ENCODE results near the gene CST7.

Gene CST7

DNA sequence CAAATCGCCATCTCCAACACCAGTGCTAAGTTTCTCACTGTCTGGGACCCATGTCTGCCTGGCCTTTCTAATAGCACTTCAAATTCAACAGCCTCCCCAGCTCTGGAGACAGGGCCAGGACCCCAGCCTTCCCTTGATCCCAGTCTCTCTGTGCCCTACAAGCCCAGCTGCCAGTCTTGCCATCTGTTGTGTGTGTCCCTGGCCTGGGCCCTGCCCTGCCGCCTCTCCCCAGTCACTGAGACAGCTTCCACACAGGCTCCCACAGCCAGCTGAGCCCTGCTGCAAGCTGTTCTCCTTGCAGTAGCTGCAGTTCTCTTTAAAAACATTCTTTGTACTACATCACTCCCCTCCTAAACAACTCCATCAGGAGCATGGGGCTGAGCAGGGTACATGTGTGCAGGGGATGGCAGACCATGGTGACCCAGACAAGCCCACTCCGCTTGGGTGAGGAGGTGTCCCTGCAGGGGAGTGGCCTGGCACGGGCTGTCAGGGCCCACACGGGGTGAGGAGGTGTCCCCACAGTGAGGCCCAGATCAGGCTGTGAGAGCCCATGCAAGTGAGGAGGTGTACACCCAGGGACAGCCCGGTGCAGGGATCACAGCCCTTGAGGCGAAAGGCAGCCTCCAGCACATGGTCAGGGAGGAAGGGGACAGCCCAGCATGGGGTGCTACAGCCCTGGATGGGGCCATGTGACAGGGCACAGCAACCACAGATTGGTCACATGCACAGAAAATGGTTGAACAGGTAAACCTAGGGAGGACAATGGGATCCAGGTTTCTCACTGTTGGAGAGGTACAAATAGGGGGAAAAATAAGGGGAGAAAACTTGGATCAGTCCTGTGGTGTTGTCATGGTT is 16.2 kb downstream of the CST7 start:
- DNase-seq, result no peak

DNA sequence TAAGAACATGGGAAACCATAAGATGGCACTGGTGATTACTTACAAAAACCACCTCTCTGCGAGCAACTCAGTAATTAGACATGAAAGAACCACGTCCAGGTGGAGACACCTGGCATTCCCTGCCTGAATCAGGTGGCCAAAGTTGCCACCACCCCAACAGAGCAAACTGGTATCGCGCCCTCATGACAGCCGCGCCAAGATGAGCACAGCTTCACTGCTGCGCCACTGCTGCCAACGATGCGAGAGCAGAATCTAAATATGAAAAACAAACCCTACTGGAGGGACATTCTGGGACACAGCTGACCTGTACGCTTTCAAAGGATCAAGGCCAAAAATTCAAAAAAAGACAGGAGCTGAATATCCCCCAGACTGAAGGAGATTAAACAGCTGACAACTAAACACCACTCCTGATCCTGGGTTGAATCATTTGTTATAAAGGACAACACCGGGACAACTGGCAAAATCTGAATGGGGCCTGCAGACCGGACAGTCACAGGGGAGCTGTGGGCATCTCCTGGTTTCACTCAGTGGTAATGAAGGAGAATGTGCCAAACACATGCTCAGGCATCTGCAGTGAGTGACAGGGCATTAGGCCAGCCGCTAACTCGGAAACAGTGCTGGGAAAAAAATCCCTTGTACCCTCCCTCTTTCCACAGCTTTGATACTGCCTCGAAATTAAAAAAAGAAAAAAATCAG is 17.4 kb downstream of the CST7 start:
- no peak for DNase-seq

DNA sequence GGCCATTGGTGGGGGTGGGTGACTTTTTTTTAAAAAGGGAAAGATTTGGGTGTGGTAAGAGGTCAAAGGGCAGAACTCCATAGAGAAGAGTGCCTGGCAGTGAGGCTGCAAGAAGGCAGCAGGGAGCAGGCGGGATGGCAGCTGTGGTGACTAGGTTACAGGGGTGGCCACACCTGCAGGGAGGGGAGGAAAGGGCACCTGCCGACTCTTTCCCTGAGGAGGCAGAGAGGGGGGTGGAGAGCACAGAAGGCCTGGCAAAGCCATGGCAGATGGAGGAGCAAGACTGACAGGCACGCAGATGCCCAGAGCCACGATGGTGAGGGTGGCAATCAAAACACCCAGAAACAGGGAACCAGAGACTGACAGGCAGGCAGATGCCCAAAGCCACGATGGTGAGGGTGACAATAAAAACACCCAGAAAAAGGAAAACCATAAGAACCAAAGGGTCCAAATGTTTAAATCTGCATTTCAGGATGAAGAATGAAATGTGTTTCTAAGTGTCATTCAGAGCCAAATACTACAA is 19.3 kb downstream of the CST7 start:
- no peak for DNase-seq

DNA sequence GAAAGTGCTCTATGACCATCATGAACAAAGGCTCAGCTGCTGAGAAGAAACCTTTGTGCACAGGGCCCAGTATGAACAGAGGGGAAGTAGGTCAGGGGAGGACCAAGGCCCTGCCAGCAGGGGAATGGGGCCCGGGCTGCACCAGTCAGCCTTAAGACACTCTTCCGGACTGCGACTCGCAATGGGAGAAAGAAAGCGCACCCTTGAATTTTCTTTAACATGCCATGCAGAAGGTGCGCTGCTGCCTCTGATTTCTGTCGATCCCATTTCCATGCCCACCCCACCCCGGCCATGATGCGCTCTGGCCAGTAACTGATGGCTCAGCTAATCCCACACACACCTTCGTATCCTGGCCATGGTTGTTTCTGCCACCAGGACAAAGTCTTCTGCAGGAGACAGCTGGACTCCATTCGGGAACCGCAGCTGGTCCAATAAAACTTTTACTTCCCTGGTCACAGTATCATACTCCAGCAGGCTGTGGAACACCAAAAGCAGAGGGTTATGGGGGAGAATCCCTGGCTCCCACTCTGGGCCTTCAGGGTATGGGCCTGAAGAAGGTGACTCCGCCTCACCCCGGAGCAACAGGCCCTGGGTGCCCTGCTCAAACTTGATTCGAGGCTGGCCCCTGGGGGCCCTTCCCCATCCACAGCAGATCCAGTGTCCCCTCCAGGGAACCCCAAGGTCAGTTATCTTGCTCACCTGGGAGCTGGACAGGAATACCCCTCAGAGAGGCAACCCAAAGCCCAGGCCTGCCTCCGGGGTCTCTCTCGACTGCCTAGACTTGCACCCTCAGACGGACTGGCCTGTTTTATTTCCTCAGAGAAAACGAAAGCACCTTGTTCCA is 20.3 kb downstream of the CST7 start:
- no peak for DNase-seq

DNA sequence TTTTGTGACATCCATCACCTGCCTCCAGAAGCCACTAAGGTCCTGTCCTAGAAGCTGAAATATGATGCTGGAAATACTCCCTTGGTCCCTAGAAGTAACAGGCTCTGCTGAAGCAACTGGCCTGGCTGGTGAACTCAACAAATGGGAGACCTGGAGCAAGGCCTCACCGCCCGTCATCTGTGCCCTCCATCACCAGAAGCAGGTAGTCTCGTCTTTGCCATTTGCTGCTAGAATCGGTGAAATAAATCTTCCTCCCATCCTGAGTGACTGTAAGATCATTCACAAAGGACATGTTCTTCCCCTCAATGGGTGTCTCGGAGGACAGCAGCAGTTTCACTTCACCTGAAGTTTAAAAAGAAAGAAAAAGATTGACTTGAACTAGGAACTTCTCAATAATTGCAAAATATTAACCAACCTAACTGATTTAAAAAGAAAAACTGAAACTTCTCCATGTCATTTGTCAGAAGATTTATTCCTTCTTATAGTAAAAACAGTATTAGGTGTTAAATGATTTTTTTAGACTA is 21.0 kb downstream of the CST7 start:
- no peak for DNase-seq

DNA sequence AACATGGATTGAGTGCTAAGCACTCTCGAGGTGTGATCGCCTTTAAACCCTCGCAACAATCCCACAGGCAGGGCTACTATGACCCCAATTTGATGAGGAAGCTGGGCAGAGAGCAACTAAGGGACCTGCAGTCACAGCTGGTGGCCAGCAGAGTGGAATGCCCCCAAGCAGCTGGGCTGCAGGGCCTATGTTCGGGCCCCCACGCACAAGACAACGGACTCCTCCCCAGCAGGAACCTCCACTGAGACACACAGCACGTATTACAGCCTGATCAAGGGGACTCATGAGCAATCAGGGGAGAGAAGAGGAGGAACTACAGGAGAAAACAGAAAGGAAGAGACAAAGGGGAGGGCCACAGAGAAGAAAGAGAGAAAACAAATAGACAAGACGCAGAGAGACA is 21.7 kb downstream of the CST7 start:
- no peak for DNase-seq

DNA sequence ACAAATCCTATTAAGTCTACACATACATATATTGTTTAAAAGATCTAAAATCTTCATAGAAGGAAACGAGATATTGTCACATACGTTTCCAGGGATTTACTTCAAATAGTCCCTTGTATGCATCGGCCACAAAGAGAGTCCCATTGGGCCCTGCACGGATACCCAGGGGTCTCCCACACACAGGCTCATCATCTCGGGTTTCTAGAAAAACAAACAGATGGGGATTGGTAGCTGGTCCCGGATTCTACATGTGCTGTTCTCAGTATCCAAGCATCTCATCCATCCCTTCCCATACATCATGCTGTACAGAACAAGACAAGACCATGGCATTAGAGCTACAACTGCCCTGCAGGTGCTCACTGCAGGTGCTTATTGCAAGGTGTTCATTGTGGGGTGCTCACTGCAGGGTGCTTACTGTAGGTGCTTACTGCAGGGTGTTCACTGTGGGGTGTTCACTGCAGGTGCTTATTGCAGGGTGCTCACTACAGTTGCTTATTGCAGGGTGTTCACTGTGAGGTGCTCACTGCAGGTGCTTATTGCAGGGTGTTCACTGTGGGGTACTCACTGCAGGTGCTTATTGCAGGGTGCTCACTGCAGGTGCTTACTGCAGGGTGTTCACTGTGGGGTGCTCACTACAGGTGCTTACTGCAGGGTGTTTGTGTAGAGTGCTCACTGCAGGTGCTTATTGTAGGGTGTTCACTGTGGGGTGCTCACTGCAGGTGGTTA is 22.5 kb downstream of the CST7 start:
- no peak for DNase-seq

DNA sequence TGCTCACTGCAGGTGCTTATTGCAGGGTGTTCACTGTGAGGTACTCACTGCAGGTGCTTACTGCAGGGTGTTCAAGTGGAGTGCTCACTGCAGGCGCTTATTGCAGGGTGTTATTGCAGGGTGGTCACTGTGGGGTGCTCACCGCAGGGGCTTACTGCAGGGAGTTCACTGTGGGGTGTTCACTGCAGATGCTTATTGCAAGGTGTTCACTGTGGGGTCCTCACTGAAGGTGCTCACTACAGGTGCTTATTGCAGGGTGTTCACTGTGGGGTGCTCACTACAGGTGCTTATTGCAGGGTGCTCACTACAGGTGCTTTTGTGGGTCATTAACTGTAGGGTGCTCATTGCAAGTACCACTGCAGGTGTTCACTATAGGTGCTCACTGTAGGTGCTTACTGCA is 23.3 kb downstream of the CST7 start:
- DNase-seq, result no peak

DNA sequence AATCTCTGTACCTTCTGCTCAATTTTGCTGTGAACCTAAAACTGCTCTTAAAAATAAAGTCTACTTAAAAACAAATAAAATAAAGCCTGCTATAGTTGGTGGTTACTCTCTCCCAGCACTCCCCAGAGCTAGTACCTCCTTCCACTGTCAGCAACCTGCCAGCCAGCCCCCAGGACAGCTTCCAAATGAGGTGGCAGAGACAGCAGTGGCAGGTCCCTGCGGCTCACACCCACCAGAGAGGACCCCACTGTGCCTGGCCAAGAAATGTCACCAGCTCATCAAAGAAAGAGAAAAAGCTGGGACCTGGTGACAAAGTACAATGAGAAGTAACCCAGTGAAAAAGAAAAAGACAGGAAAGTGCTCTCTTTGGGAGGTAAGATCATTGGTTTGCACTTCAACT is 28.3 kb downstream of the CST7 start:
- no peak for DNase-seq

DNA sequence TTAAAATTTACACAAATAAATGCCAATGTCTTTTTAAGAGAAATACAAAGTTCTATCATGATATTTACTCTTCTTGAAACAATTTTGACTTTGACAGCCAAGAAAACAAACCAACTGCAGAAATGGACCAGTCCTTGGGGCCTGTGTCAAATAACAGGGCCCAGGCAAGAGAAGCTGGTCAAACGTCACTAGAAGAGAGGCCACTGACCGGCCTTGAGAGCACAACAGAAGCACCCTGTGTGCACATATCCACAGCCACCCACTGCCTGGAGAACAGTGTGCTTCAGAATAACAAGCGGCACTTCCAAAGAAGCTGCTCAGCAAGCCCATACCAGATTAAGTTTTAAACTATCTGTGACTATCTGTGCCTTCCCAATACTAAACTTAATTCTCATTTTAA is 28.7 kb downstream of the CST7 start:
- DNase-seq, result no peak

DNA sequence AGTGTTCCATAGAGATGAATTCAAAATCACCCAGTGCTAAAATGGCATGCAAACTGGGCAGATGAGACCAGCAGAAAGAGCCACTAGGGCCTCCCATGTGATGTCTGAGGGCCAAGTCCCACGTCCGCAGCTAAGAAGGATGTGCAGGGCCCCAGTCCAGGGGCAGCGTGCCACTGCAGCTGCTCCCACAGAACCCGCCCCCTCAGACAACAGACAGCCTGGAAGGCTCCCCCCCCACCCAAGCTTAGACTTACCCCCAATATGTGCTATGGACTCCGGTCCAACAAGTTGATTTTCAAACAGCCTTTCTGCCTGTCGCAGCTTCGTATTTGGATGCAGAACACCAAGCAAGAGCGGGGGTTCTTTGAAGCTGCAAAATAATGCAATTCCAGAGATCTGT is 29.4 kb downstream of the CST7 start:
- no peak for DNase-seq

DNA sequence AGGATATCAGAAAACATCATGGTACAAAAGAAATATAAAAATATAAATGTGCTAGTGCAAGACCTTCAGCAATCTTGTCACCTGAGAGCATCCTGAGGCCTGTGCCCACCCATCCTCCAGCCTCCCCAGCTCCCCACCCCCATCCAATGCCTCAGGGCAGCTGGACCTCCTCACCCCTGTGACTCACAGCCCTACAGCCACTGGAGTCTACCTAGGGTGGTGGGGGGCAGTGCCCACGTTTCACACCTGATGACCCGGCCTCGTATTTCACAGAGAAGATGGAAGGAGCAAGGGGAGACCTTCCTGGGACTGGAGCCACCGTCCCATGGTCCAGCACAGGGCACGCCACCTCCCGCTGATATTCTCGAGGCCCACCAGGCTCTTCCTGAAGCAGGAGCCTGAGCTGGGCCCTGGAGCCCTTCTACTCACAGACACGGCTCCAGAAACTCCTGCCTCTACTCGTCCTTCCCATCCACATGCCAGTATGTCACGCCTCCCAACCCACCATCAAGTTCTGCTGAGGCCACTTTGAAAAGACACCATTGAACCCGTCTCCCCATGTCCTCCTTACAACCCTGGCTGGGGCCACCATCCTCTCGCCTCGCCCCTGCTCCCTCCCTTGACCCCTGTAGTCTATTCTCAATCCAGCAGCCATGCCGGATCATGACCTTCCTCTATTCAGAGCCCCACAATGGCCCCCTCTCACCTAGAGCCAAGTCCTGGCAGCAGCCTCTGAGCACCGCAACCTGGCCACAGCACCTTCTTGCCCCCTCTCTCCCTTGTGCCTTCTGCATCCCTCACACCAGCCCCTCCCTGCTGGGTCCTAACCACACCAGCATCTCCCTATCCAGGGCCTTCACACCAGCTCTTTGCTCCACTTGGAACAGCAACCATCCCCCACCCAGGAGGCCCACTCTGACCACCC is 30.2 kb downstream of the CST7 start:
- no peak for DNase-seq

DNA sequence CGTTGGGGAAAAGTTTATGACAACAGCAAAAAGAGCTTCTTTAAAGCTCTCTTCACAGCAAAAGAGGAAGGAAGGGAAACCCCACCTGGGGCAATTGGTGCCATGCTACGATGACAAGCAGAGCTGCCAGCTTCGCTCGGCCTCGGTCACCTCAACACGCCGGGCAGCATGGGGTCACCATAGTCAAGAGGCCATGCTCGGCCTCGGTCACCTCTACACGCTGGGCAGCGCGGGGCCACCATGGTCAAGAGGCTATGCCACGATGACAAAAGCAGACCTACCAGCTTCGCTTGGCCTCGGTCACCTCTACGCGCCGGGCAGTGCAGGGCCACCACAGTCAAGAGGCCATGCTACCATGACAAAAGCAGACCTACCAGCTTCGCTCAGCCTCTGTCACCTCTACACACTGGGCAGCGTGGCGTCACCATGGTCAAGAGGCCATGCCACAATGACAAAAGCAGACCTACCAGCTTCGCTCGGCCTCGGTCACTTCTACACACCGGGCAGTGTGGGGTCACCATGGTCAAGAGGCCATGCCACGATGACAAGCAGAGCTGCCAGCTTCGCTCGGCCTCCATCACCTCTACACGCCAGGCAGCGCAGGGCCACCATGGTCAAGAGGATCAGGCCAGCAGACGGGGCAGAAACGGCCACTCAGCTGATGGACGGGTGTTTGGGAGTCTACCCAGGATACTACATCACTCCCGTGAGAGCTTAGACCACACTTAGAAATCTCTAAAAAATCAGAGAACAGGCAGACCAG is 31.4 kb downstream of the CST7 start:
- no peak for DNase-seq

DNA sequence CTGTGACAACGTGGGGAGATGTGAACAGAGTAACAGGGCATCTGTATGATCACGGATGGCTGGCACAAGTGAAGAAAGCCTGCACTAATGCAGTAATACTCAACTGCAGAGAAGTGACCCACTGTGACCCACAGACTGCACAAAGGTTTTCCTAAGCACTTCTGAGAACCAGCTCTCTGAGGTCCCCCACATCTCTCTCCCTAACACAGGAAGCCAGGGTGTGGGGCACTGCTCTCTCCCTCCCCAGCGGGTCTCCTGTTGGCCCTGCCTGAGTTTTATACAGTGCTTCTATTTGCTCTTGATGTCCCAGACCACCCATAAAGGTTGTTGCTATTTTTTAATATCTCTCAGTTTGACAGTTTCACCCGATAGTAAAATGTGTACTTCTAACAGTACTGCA is 32.2 kb downstream of the CST7 start:
- no peak for DNase-seq

DNA sequence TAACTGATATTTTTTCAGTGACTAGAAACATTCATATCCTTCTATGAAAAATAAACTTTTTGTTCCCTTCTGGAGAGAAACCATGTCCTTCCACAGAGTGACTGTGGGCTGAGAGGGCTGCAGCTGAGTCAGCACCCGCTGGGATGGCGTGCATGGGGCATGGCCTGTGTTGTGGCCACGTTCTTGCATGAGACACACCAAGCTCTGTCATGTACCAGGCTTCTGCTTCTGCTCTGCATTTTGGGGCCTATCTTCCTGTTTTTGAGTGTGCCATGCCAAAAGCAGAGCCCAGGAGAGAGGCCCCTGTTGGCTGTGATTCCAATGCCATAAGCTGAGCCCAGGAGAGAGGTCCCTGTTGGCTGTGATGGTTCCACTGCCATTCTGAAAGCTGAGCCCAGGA is 32.7 kb downstream of the CST7 start:
- no peak for DNase-seq

DNA sequence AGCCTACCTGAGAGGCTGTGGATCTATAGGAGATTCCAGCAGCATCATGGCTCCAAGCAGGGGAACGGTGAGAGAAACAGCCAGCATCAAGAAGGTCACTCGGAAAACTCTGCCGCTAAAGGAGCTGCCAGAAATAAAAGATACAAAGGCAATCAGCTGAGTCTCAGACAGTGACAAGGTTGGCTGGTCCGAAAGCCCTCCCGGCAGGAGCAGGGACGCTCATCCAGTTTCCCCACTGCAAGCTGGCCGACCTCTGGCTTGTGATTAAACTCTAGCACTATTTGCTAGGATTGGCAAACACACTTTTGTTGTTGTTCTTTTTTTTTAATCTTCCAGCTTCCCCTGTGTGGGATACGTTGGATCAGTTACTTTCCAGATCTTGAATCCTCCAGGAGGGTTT is 34.8 kb downstream of the CST7 start:
- DNase-seq, result no peak

DNA sequence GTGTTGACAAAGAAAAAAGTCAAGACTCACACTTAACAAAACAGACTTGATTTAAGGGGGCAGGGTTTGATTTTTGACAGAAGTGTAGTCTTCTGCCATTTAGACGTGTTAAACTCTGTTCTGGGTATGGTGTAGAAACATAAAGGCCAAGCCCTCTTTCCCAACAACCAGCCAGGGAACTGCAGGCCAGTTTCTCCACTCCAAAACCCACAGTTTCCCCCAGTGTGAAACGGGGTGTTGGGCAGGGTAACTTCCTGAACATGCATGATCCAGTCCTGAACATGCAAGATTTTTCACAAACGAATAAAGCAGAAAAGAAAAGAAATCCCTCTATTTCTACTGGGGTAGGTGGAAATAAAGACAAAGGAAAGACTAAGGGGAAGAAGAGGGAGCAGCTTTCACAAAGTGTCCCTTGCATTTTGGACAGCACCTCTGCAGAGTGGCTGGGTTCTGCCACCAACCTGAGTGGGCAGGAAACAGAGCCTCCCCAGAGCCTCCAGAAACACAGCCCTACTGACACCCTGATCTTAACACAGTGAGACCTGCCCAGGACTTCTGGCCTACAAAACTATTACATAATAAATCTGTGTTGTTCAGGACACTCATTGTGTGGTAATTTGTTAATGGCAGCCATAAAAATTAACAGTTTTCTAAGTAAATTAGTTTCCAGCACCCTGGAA is 36.0 kb downstream of the CST7 start:
- no peak for DNase-seq

DNA sequence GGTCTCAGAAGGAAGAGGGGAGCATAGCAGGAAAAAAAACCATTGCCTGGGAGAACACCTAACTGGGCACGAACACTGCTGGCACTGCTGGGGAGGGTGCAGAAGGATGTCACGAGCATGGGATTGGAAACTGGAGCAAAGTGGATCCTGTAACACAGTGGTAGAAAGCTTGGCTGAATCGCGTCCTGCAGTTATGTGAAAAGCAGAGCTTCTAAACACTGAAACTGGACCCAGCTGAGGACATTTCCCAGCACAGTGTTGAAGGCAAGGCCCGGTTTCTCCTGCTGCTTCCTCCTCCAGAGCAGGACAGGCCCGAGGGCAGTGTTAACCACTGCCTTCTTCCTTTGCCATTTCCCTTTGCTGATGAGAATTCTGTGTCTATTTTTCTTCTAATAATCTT is 36.7 kb downstream of the CST7 start:
- DNase-seq, result no peak

DNA sequence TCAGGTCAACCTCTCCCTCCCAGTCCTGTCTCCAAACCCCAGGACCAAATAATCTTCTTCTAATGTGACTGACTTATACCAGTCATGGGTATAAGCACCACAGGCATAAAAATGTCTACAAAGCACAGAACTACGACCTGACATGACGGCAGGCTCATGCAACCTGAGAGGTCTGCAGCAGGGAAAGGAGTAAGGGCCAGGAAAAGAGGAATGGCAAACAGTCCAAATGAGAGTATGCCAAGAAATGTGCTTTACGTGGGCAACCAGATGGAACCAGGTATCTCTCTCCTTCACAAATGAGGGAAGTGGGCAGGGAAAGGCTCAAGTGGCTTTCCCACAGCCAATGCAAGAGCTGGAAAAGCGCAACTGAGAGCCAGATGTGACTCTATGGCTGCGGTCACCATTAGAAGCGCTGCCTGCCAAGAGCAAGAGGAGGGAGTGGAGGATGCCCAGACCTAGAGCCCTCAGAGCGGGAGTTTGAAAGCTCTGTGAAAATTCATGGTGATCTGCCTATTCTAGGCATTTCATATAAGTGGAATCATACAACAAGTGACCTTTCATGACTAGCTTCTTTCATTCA is 37.5 kb downstream of the CST7 start:
- DNase-seq, result no peak

DNA sequence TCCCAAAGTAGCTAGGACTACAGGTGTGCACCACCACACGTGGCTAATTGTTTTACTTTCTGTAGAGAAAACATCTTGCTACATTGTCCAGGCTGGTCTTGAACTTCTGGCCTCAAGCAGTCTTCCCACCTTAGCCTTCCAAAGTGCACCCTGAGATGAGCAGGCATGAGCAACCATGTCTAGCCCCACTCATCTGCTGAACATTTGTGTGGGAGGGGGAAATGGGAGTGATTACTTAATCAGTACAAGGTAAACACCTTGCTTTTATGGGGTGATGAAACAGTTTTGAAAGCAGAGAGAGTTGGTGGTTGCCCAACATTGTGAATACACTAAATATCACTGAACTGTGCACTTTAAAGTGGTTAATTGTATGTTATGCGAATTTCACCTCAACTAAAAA is 38.2 kb downstream of the CST7 start:
- DNase-seq, result no peak
